C4-2B (cell line): ENCODE results near the gene POLG2.

ENCODE experiments used
- H3K27ac ChIP-seq: fragments of 450-650 bp; 2 replicates; pipeline ENCODE4 v1.5.1; 2017
- CTCF ChIP-seq: fragments of 450-650 bp; conservative IDR thresholded peaks from 2 replicates; pipeline ENCODE4 v1.5.1; 2017; ENCODE audit warnings: mild to moderate bottlenecking
- ZFX ChIP-seq: fragments of 450-650 bp; IDR thresholded peaks from 2 replicates; pipeline ENCODE4 v1.6.1; 2017

The POLG2 gene

GRCh38 chr17:64519601-64520000 lies 22.7 kb upstream of the POLG2 start:
- TF ChIP-seq CTCF (no peak), ZFX (no peak)

GRCh38 chr17:64515829-64516228 lies 19.0 kb upstream of the POLG2 start:
- TF ChIP-seq ZFX (no peak), CTCF (no peak)
- H3K27ac ChIP-seq, result no peak overlapping the region

More at GRCh38 chr17:64519601-64520000, 22.7 kb upstream of the POLG2 start:
- no peak overlapping the region for H3K27ac ChIP-seq

GRCh38 chr17:64515419-64515818 lies 18.6 kb upstream of the POLG2 start:
- no peak for TF ChIP-seq ZFX
- TF ChIP-seq CTCF, result no peak
- no peak overlapping the region for H3K27ac ChIP-seq

GRCh38 chr17:64509179-64509578 lies 12.3 kb upstream of the POLG2 start:
- H3K27ac ChIP-seq, result no peak overlapping the region
- TF ChIP-seq ZFX, result no peak
- TF ChIP-seq CTCF, result no peak

- no peak for TF ChIP-seq CTCF
- no peak for TF ChIP-seq ZFX
- no peak overlapping the region for H3K27ac ChIP-seq
These were observed 11.8 kb upstream of the POLG2 start for GRCh38 chr17:64508683-64509082.

GRCh38 chr17:64507413-64507782 lies 10.5 kb upstream of the POLG2 start:
- TF ChIP-seq CTCF (peak; percentile 75), ZFX (no peak)
- peak overlapping the region; percentile 98 for H3K27ac ChIP-seq

GRCh38 chr17:64506576-64507412 lies 9.9 kb upstream of the POLG2 start, which contains the start of gene CEP95:
Gene CEP95 (plus strand): TSS chr17:64506977. CDS start chr17:64507098, 121 bp downstream.
- peak within 1 kb of the TSS; percentile 98 for H3K27ac ChIP-seq
- no peak; the same call in 1 of the 2 replicates for TF ChIP-seq ZFX
- TF ChIP-seq CTCF, result no peak
